Measurements from ENCODE around the gene PGS1.
A peak's percentile ranks its signal among the peaks of the same experiment; 100 is the strongest.

- TF ChIP-seq, protein P1, sequence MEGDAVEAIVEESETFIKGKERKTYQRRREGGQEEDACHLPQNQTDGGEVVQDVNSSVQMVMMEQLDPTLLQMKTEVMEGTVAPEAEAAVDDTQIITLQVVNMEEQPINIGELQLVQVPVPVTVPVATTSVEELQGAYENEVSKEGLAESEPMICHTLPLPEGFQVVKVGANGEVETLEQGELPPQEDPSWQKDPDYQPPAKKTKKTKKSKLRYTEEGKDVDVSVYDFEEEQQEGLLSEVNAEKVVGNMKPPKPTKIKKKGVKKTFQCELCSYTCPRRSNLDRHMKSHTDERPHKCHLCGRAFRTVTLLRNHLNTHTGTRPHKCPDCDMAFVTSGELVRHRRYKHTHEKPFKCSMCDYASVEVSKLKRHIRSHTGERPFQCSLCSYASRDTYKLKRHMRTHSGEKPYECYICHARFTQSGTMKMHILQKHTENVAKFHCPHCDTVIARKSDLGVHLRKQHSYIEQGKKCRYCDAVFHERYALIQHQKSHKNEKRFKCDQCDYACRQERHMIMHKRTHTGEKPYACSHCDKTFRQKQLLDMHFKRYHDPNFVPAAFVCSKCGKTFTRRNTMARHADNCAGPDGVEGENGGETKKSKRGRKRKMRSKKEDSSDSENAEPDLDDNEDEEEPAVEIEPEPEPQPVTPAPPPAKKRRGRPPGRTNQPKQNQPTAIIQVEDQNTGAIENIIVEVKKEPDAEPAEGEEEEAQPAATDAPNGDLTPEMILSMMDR (IDR thresholded peaks at IDR 0.05) = no peak
- peak; percentile 26 to 79 for TF ChIP-seq POLR2A (IDR thresholded peaks at IDR 0.05)
- TF ChIP-seq EP300 (IDR thresholded peaks at IDR 0.05) = no peak
Measured at GRCh38 chr17:78378225-78379130, at the start of gene PGS1.
